ENCODE results near the gene NKD2.

DNA sequence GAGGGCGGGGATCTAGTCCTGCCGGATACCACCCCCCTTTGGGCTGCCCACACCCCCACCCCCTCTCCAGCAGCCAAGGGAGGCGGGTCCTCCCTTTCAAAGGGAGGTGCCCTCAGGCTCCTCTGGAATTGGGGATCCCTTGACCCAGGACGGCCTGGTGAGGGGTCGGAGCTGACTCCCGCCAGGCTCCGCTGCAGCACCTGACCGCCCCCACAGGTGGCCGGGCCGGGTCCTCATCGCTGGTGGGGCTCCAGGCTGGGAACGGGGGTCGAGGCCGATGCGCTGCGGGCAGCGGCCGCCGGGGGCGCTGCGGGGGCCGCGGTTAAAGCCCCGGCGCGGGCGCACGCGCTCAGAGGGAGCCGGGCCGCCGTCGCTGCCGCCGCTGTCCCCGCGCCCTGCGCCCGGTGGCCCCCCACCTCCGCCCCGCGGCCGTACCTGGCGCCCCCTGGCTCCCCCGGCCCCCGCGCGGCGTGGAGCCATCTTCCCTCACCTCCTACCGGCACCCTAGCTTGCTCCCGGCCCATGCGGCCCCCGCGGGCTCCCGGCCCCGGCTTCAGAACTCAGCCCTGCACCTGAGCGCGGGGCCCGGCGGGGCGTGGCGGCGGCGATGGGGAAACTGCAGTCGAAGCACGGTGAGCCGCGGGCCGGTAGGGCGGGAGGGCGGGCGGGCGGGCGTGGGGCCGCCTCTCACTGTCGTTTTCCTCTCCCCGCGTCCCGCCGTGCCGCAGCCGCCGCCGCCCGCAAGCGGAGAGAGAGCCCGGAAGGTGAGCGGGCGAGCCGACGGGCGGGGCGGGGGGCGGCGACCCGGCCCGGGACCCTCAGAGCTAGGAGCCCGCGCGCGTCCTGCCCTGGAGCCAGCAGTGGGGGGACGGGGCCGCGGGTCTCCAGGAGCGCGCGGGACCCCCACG lies at the start of gene NKD2:
- peak; percentile 6 for TF ChIP-seq CTCF (IDR thresholded peaks at IDR 0.05; ENCODE audit: insufficient read depth, low read depth, low read length)
- no peak for TF ChIP-seq EZH2 (IDR thresholded peaks at IDR 0.05; ENCODE audit: insufficient read depth, low read length)

Measured in astrocyte (in vitro differentiated cells and primary cell).